Sigmoid colon (tissue), 7 donors: ENCODE data around the gene RELN. TPM values are rescaled to one million over a fixed set of nuclear protein-coding genes. Genes with fewer than 3 reads are reported as not detected.

Experiments
- DNase-seq: peaks from one replicate; pipeline ENCODE4 v3.0.0-alpha.2; 2019
- H3K27ac ChIP-seq, 4 donors: fragments of 200-600 bp; sonication (generic); one replicate each; pipeline ENCODE4 v1.5.1; 2016 to 2019; ENCODE audit warnings: mild to moderate bottlenecking in 1 of 4
- H3K27me3 ChIP-seq, 3 donors: fragments of 200-600 bp; sonication (generic); one replicate each; pipeline ENCODE4 v1.5.1; 2019; ENCODE audit warnings: mild to moderate bottlenecking in 1 of 3
- H3K36me3 ChIP-seq, 4 donors: fragments of 200-600 bp; sonication (generic); one replicate each; pipeline ENCODE4 v1.5.1; 2016 to 2019
- H3K4me1 ChIP-seq, 4 donors: fragments of 200-600 bp; sonication (generic); one replicate each; pipeline ENCODE4 v1.5.1; 2017 to 2019
- H3K4me3 ChIP-seq, 4 donors: fragments of 200-600 bp; sonication (generic); one replicate each; pipeline ENCODE4 v1.5.1; 2017 to 2019; ENCODE audit warnings: mild to moderate bottlenecking in 2 of 4, moderate library complexity in 1 of 4
- H3K9me3 ChIP-seq, 4 donors: fragments of 200-600 bp in 3 of 4; sonication (generic) in 3 of 4; one replicate each; pipeline versions ENCODE4 v1.5.1 to v1.6.1; 2013 to 2019
- CTCF ChIP-seq, 4 experiments: fragments of 450-650 bp in 3 of 4; fragments of 200-600 bp in 1 of 4; IDR thresholded peaks; one replicate each; pipeline ENCODE4 v1.5.1; 2016 to 2019; ENCODE audit warnings: antibody characterized with exemption in 4 of 4, mild to moderate bottlenecking in 3 of 4, moderate library complexity in 2 of 4
- EP300 ChIP-seq, 4 donors: sonication (generic); formaldehyde crosslinking; IDR thresholded peaks; one replicate each; pipeline ENCODE4 v1.6.1; 2017; ENCODE audit warnings: antibody characterized with exemption in 4 of 4
- POLR2A ChIP-seq, 2 donors: fragments of 450-650 bp; IDR thresholded peaks; one replicate each; pipeline ENCODE4 v1.6.1; 2016; ENCODE audit warnings: antibody characterized with exemption in 2 of 2, mild to moderate bottlenecking in 2 of 2, moderate library complexity in 2 of 2
- POLR2AphosphoS5 ChIP-seq, 4 donors: sonication (generic); formaldehyde crosslinking; IDR thresholded peaks; one replicate each; pipeline ENCODE4 v1.6.1; 2017; ENCODE audit warnings: antibody characterized with exemption in 4 of 4
- WGBS, 2 donors: extraction: QIAGEN DNeasy Blood & Tissue Kit; methylation state at CpG; one replicate each; pipeline ENCODE4 v1.1.7; 2013; 5-methylcytosine and 5-hydroxymethylcytosine counted together
- intact Hi-C: fragments of 100-400 bp; cut with DNase I; formaldehyde crosslinking; loops from one replicate; pipeline ENCODE4 v1.15.1; 2023
- polyA plus RNA-seq, 3 donors: library from polyadenylated mRNA; stranded (reverse); fragments of 200-250 nt; gene quantifications; one replicate each; pipeline ENCODE4 v1.2.3, GENCODE V29; 2013
- total RNA-seq, 4 donors: library from RNA; depleted of rRNA; stranded (reverse); fragments of >200 nt; gene quantifications; one replicate each; pipeline ENCODE4 v1.1.0, GENCODE V29; 2016
- donor health status: healthy with polysubstance abuse.
- donor health status: Bipolar disorder and iron deficiency.
- donor health status: healthy.

The RELN gene
- total and polyA plus RNA-seq, 7 donors = under 0.01 to 9.2 (median 4.3) TPM; not detected in 1

DNA sequence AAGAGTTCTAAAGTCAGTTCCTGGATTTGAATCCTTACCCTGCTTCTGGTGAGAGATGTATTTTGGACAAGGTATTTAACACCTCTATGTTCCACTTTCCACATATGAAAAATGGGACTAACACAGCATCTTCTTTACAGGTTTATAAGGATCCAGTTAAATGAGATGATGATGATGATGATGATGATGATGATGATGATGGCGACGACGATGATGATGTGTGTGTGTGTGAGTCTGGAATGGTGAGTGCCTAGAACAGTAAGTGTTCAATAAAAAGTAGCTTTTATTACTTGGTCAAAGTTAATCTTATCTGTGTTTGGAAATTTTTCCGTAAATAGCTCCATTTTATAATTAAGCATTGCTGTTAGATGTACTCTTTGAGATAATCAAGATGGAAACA is 295.2 kb downstream of the RELN start:
- no peaks in the 10 kb centered on the region for H3K36me3 ChIP-seq
- intact Hi-C loops = no loop called here
- DNase-seq = no peak
- 83 to 96% methylated on average over 4 of the region's 4 CpGs for WGBS, 2 donors
- TF ChIP-seq POLR2A (IDR thresholded peaks at IDR 0.05) (no peak), CTCF (IDR thresholded peaks at IDR 0.05) (no peak), EP300 (IDR thresholded peaks at IDR 0.05) (no peak), POLR2AphosphoS5 (IDR thresholded peaks at IDR 0.05) (no peak)
- no peaks in the 10 kb centered on the region for H3K9me3 ChIP-seq
- H3K27ac ChIP-seq = no peak overlapping the region
- H3K27me3 ChIP-seq = no peaks in the 10 kb centered on the region
- H3K4me3 ChIP-seq = no peak overlapping the region
- no peaks in the 10 kb centered on the region for H3K4me1 ChIP-seq

DNA sequence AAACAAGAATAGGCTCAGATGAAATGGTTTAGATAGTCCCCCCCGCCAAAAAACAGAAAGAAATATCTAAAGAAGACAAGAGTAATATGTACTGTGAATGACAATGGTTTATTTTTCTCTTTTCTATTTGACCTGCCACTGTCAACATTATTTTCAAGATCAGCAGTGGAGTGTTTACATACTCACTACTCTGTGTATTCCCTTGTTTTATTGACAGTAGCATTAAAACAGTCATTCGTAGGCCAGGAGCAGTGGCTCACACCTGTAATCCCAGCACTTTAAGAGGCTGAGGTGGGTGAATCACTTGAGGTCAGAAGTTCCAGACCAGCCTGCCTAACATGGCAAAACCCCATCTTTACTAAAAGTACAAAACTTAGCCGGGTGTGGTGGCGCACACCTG is 298.2 kb downstream of the RELN start:
- H3K9me3 ChIP-seq = no peaks in the 10 kb centered on the region
- no peak overlapping the region for H3K27ac ChIP-seq
- no peak overlapping the region for H3K4me3 ChIP-seq
- no peaks in the 10 kb centered on the region for H3K4me1 ChIP-seq
- no peaks in the 10 kb centered on the region for H3K36me3 ChIP-seq
- WGBS, 2 donors = 59 to 79% methylated on average over 4 of the region's 4 CpGs
- no peak for TF ChIP-seq POLR2A (IDR thresholded peaks at IDR 0.05)
- TF ChIP-seq CTCF (IDR thresholded peaks at IDR 0.05) = no peak
- TF ChIP-seq POLR2AphosphoS5 (IDR thresholded peaks at IDR 0.05) = no peak
- TF ChIP-seq EP300 (IDR thresholded peaks at IDR 0.05) = no peak
- DNase-seq = no peak
- no peaks in the 10 kb centered on the region for H3K27me3 ChIP-seq
- intact Hi-C loops = no loop called here

GRCh38 chr7:103690242-103690974 is 299.1 kb downstream of the RELN start:
- Histone ChIP-seq H3K36me3 (no peaks in the 10 kb centered on the region), H3K9me3 (no peaks in the 10 kb centered on the region), H3K4me1 (no peaks in the 10 kb centered on the region), H3K27me3 (no peaks in the 10 kb centered on the region), H3K27ac (no peak overlapping the region), H3K4me3 (no peak overlapping the region)
- TF ChIP-seq POLR2AphosphoS5 (IDR thresholded peaks at IDR 0.05) = no peak
- TF ChIP-seq POLR2A (IDR thresholded peaks at IDR 0.05) = no peak
- no peak for TF ChIP-seq EP300 (IDR thresholded peaks at IDR 0.05)
- TF ChIP-seq CTCF (IDR thresholded peaks at IDR 0.05) = no peak
- DNase-seq = no peak
- 14 to 67% methylated on average over 6 of the region's 6 CpGs for WGBS, 2 donors
- intact Hi-C loops = no loop called here

DNA sequence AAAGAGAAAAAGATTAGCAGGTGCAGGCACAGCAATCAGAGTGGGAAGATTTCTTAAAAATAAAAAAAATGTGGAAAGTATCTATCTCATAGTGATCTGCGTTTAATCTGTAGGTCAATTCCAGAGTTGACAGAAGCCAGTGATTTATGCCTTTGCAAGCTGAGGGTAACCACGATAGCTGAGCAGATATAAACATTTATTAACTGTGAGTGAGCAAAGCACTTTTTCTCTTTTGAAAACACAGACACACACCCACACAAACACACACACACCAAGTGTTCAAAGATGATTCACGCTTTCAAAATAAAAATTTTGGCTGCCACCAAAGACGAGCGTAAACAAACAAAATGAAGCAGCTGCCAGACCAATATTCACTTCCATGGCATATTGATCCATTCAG is 300.2 kb downstream of the RELN start:
- Histone ChIP-seq H3K27ac (no peak overlapping the region), H3K9me3 (no peaks in the 10 kb centered on the region), H3K27me3 (no peaks in the 10 kb centered on the region), H3K36me3 (no peaks in the 10 kb centered on the region), H3K4me1 (no peaks in the 10 kb centered on the region), H3K4me3 (no peak overlapping the region)
- TF ChIP-seq EP300 (IDR thresholded peaks at IDR 0.05) (no peak), CTCF (IDR thresholded peaks at IDR 0.05) (no peak), POLR2A (IDR thresholded peaks at IDR 0.05) (no peak), POLR2AphosphoS5 (IDR thresholded peaks at IDR 0.05) (no peak)
- intact Hi-C loops = no loop called here
- 16 to 48% methylated on average over 5 of the region's 5 CpGs for WGBS, 2 donors
- DNase-seq = no peak

- intact Hi-C loops = no loop called here
- TF ChIP-seq POLR2AphosphoS5 (IDR thresholded peaks at IDR 0.05) = no peak
- no peak for TF ChIP-seq POLR2A (IDR thresholded peaks at IDR 0.05)
- no peak for TF ChIP-seq EP300 (IDR thresholded peaks at IDR 0.05)
- H3K9me3 ChIP-seq = no peaks in the 10 kb centered on the region
- no peak overlapping the region for H3K4me3 ChIP-seq
- H3K4me1 ChIP-seq = no peaks in the 10 kb centered on the region
- no peaks in the 10 kb centered on the region for H3K36me3 ChIP-seq
- H3K27ac ChIP-seq = no peak overlapping the region
- DNase-seq = no peak
- 85 to 96% methylated on average over 1 of the region's 1 CpG for WGBS, 2 donors
- H3K27me3 ChIP-seq = no peaks in the 10 kb centered on the region
Observed at GRCh38 chr7:103687951-103688350, 301.5 kb downstream of the RELN start.
